Kidney (tissue), 14 donors: ENCODE measurements around the gene PCNX3. TPM values are rescaled to one million over a fixed set of nuclear protein-coding genes. Genes with fewer than 3 reads are reported as not detected.
A peak's percentile ranks its signal among the peaks of the same experiment; 100 is the strongest.

Source experiments
- DNase-seq, 5 donors: peaks; one replicate each; pipeline ENCODE4 v3.0.0-alpha.2; 2013 to 2020
- FAIRE-seq: peaks from 2 replicates; lab custom pipeline; 2012; peaks lifted over from hg19 to GRCh38; lab: Jason Lieb, UNC
- H3K27ac ChIP-seq, 2 donors: one replicate each; pipeline ENCODE4 v1.7.0; 2013; ENCODE audit warnings: low read depth in 2 of 2, low read length in 2 of 2, inconsistent platforms in 1 of 2
- H3K27me3 ChIP-seq: one replicate; pipeline ENCODE4 v1.7.1; 2013; ENCODE audit warnings: low read length, inconsistent platforms; ENCODE audit not compliant: control insufficient read depth, insufficient read depth
- H3K36me3 ChIP-seq, 3 donors: one replicate each; pipeline versions ENCODE4 v1.7.0 to v1.7.1; 2013; ENCODE audit warnings: low read length in 3 of 3, control low read depth in 1 of 3, inconsistent platforms in 1 of 3; ENCODE audit not compliant: insufficient read depth in 3 of 3, control insufficient read depth in 2 of 3
- H3K4me1 ChIP-seq, 3 donors: one replicate each; pipeline versions ENCODE4 v1.7.0 to v1.7.1; 2013; ENCODE audit warnings: low read length in 3 of 3, inconsistent platforms in 1 of 3, low read depth in 1 of 3; ENCODE audit not compliant: control insufficient read depth in 2 of 3, insufficient read depth in 2 of 3
- H3K4me3 ChIP-seq, 3 donors: one replicate each; pipeline versions ENCODE4 v1.7.0 to v1.8.1; 2013; ENCODE audit warnings: low read length in 3 of 3, control low read depth in 1 of 3, inconsistent platforms in 1 of 3
- H3K9ac ChIP-seq, 3 donors: one replicate each; pipeline versions ENCODE4 v1.7.0 to v1.7.1; 2013; ENCODE audit warnings: low read length in 3 of 3, control low read depth in 1 of 3, inconsistent platforms in 1 of 3
- H3K9me3 ChIP-seq, 3 donors: one replicate each; pipeline versions ENCODE4 v1.7.0 to v1.7.1; 2013; ENCODE audit warnings: low read length in 3 of 3, control low read depth in 1 of 3, inconsistent platforms in 1 of 3; ENCODE audit not compliant: control insufficient read depth in 2 of 3, insufficient read depth in 1 of 3
- intact Hi-C: fragments of 100-400 bp; cut with DNase I; formaldehyde crosslinking; loops from one replicate; pipeline ENCODE4 v1.11.1; 2022
- polyA plus RNA-seq: library from polyadenylated mRNA; stranded (reverse); fragments of 350-450 nt; fragmentation: Illumina TruSeq; extraction: RNeasy Lipid Tissue Mini Kit (QIAGEN cat#74804); gene quantifications from one replicate; pipeline ENCODE4 v1.2.3, GENCODE V29; 2014; ENCODE audit warnings: low read depth, low replicate concordance; ENCODE audit not compliant: insufficient read depth
- total RNA-seq: library from RNA; stranded (reverse); fragmentation: NEBNext Ultra II Directional; extraction: Animal tissue kit (Norgen Biotek cat#: 25700); gene quantifications from one replicate; pipeline ENCODE4 v1.2.1, GENCODE V29; 2021
- TF ChIP-seq, protein P1 (sequence below): IDR thresholded peaks from 3 replicates; pipeline ENCODE4 v1.5.1; 2012; ENCODE audit warnings: mild to moderate bottlenecking, moderate library complexity, borderline replicate concordance; ENCODE audit not compliant: insufficient read depth; ENCODE audit errors: extremely low read depth
- donor health status: control.
- donor health status: control.
- donor health status: control.
- donor health status: control.
- donor health status: control.
- donor health status: DM: yes; HTN: yes; CAD: no.
- donor health status: Normal renal cell carcinoma (clear cell type).

Gene PCNX3
- total and polyA plus RNA-seq, 2 donors from 2014 or later, result 13.6 to 44.4 TPM

DNA sequence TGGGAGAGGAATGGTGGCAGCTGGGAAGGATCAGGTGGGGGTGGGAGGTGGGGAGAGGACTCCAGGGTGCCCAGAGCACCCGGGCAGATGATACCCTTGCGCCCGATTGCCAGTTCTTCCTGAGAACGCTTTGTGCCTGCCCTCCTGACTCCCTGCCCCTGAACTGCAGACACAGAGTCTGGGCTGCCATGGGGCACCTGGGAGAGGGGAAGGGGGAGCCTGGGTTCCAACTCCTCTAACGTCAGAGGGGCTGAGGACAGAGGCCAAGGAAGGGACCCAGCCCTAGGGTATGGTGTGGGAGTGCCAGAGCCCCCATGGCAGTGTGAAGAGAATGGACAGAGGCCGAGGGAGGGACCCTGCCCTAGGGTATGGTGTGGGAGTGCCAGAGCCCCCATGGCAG lies 19.1 kb upstream of the PCNX3 start:
- Histone ChIP-seq H3K27ac (no peak overlapping the region), H3K4me3 (no peak overlapping the region), H3K36me3 (peaks cover 0 to 18% (median 2%) of the 10 kb centered on the region in 3 donors), H3K9me3 (no peaks in the 10 kb centered on the region), H3K9ac (no peak overlapping the region), H3K4me1 (peaks cover 0 to 4% (median 0%) of the 10 kb centered on the region in 3 donors), H3K27me3 (no peaks in the 10 kb centered on the region)
- intact Hi-C loops, result no loop called here
- DNase-seq, result no peak
- TF ChIP-seq, protein P1, sequence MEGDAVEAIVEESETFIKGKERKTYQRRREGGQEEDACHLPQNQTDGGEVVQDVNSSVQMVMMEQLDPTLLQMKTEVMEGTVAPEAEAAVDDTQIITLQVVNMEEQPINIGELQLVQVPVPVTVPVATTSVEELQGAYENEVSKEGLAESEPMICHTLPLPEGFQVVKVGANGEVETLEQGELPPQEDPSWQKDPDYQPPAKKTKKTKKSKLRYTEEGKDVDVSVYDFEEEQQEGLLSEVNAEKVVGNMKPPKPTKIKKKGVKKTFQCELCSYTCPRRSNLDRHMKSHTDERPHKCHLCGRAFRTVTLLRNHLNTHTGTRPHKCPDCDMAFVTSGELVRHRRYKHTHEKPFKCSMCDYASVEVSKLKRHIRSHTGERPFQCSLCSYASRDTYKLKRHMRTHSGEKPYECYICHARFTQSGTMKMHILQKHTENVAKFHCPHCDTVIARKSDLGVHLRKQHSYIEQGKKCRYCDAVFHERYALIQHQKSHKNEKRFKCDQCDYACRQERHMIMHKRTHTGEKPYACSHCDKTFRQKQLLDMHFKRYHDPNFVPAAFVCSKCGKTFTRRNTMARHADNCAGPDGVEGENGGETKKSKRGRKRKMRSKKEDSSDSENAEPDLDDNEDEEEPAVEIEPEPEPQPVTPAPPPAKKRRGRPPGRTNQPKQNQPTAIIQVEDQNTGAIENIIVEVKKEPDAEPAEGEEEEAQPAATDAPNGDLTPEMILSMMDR, result no peak
- no peak for FAIRE-seq

DNA sequence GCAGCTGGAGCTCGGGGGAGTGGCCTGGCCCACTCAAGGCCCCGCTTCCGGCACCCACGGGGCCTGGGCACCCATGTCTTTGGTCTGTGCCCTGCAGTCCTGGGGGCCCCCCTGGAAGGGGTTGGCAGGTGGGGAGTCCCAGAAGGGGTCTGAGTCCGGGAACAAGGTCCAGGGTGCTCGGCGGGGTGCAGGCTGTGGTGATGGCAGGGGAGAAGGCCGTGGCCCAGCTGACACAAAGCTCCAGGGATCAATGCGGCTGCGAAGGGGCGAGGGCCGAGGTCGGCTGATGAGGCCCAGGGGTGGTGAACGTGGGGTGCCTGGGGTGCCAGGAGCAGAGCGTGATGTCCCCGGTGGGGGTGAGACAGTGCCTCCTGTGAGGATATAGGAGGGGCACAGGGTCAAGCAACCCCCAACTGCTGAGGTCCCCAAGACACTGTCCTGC lies 17.3 kb upstream of the PCNX3 start:
- Histone ChIP-seq H3K27me3 (no peaks in the 10 kb centered on the region), H3K4me1 (peaks cover 0 to 4% (median 0%) of the 10 kb centered on the region in 3 donors), H3K27ac (no peak overlapping the region), H3K9me3 (no peaks in the 10 kb centered on the region), H3K4me3 (no peak overlapping the region), H3K9ac (no peak overlapping the region), H3K36me3 (peaks cover 2 to 24% (median 3%) of the 10 kb centered on the region in 3 donors)
- intact Hi-C loops, result no loop called here
- TF ChIP-seq, protein P1, result no peak
- FAIRE-seq (no peak), DNase-seq (peak in 1 of 5 donors; percentile 45)

DNA sequence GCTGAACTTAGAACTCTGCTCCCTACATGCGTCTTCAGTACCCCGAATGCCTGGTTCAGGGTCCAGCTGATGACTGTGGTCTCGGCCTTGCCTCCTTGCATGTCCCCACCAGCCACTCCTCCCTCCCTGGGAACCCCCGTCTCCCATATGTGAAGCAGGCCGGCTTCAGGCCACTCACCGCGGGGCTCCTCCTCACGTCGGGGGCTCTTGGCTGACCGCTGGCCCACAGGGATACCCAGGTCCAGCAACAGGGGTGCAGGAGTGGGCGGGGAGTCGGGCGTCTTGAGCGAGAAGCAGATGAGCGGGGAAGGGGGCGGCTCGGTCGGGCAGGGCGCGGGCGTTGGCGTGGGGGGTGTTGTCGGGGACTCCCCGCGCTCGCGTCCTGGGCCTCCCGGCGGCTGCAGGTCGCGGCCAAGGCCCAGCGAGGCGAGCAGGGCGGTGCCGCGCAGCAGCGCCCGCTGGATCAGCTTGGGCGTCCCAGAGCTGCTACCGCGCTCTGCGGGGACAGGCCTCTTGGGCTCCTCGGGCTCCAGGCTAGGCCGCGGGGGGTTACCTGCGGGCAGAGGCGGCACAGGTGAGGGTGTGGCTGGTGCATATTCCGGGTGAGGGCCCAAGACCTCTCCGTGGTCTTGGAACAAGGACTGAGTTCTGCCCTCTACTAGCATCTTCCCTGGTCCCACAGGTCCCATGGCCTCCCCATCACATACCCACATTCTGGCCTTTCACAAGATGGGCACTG lies 16.2 kb upstream of the PCNX3 start:
- Histone ChIP-seq H3K27me3 (no peaks in the 10 kb centered on the region), H3K9me3 (no peaks in the 10 kb centered on the region), H3K9ac (no peak overlapping the region), H3K4me1 (no peaks in the 10 kb centered on the region), H3K4me3 (no peak overlapping the region), H3K36me3 (peaks cover 2 to 32% (median 5%) of the 10 kb centered on the region in 3 donors), H3K27ac (no peak overlapping the region)
- TF ChIP-seq, protein P1, result no peak
- no peak for FAIRE-seq
- intact Hi-C loops, result no loop called here
- peak in 1 of 5 donors; percentile 75 for DNase-seq
